Suprapubic skin (tissue), 4 donors: ENCODE measurements around the gene PTPN1.

Experiments
- CTCF ChIP-seq, 2 donors: fragments of 200-600 bp in 1 of 2; fragments of 450-650 bp in 1 of 2; sonication (generic) in 1 of 2; IDR thresholded peaks; one replicate each; pipeline ENCODE4 v1.5.1; 2016 to 2019; ENCODE audit warnings: antibody characterized with exemption in 2 of 2, mild to moderate bottlenecking in 1 of 2, moderate library complexity in 1 of 2
- EP300 ChIP-seq: sonication (generic); formaldehyde crosslinking; IDR thresholded peaks from one replicate; pipeline ENCODE4 v1.6.1; 2017; ENCODE audit warnings: antibody characterized with exemption
- POLR2A ChIP-seq, 2 donors: fragments of 450-650 bp; IDR thresholded peaks; one replicate each; pipeline ENCODE4 v1.6.1; 2017; ENCODE audit warnings: antibody characterized with exemption in 2 of 2, mild to moderate bottlenecking in 2 of 2, moderate library complexity in 2 of 2
- POLR2AphosphoS5 ChIP-seq, 3 donors: sonication (generic); formaldehyde crosslinking; IDR thresholded peaks; one replicate each; pipeline ENCODE4 v1.6.1; 2017; ENCODE audit warnings: antibody characterized with exemption in 3 of 3

- TF ChIP-seq EP300 (no peak), CTCF (IDR thresholded peaks at IDR 0.05) (no peak), POLR2A (IDR thresholded peaks at IDR 0.05) (no peak), POLR2AphosphoS5 (IDR thresholded peaks at IDR 0.05) (no peak)
Measured at GRCh38 chr20:50604451-50604850, 94.3 kb downstream of the PTPN1 start.
